ENCODE measurements around the gene DCP1A. TPM values are rescaled to one million over a fixed set of nuclear protein-coding genes. Genes with fewer than 3 reads are reported as not detected.

DCP1A gene
- total and polyA plus RNA-seq, 2 of the 13 experiments (the other 11 are each of a cell fraction or from before 2014, with no cell fraction given): 14.2 to 41.2 TPM

- TF ChIP-seq, protein P1, sequence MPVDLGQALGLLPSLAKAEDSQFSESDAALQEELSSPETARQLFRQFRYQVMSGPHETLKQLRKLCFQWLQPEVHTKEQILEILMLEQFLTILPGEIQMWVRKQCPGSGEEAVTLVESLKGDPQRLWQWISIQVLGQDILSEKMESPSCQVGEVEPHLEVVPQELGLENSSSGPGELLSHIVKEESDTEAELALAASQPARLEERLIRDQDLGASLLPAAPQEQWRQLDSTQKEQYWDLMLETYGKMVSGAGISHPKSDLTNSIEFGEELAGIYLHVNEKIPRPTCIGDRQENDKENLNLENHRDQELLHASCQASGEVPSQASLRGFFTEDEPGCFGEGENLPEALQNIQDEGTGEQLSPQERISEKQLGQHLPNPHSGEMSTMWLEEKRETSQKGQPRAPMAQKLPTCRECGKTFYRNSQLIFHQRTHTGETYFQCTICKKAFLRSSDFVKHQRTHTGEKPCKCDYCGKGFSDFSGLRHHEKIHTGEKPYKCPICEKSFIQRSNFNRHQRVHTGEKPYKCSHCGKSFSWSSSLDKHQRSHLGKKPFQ (CRISPR knock-in tag; IDR thresholded peaks at IDR 0.05; ENCODE audit: insufficient replicate concordance): no peak
- TF ChIP-seq, protein P2, sequence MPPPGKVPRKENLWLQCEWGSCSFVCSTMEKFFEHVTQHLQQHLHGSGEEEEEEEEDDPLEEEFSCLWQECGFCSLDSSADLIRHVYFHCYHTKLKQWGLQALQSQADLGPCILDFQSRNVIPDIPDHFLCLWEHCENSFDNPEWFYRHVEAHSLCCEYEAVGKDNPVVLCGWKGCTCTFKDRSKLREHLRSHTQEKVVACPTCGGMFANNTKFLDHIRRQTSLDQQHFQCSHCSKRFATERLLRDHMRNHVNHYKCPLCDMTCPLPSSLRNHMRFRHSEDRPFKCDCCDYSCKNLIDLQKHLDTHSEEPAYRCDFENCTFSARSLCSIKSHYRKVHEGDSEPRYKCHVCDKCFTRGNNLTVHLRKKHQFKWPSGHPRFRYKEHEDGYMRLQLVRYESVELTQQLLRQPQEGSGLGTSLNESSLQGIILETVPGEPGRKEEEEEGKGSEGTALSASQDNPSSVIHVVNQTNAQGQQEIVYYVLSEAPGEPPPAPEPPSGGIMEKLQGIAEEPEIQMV (CRISPR knock-in tag; IDR thresholded peaks at IDR 0.05; ENCODE audit: low read depth): no peak
- peak; percentile 62; the same call in 1 of the 2 replicates for TF ChIP-seq ZFP37 (CRISPR knock-in tag; IDR thresholded peaks at IDR 0.05; ENCODE audit: borderline replicate concordance)
- no peak for TF ChIP-seq TMF1 (CRISPR knock-in tag; IDR thresholded peaks at IDR 0.05; ENCODE audit: low read depth)
- no peak for TF ChIP-seq SNRNP70 (IDR thresholded peaks at IDR 0.05; ENCODE audit: low read depth, low read length)
- TF ChIP-seq U2AF1 (optimal IDR thresholded peaks at IDR 0.05; ENCODE audit: low read depth, low read length): no peak
- TF ChIP-seq, protein P3, sequence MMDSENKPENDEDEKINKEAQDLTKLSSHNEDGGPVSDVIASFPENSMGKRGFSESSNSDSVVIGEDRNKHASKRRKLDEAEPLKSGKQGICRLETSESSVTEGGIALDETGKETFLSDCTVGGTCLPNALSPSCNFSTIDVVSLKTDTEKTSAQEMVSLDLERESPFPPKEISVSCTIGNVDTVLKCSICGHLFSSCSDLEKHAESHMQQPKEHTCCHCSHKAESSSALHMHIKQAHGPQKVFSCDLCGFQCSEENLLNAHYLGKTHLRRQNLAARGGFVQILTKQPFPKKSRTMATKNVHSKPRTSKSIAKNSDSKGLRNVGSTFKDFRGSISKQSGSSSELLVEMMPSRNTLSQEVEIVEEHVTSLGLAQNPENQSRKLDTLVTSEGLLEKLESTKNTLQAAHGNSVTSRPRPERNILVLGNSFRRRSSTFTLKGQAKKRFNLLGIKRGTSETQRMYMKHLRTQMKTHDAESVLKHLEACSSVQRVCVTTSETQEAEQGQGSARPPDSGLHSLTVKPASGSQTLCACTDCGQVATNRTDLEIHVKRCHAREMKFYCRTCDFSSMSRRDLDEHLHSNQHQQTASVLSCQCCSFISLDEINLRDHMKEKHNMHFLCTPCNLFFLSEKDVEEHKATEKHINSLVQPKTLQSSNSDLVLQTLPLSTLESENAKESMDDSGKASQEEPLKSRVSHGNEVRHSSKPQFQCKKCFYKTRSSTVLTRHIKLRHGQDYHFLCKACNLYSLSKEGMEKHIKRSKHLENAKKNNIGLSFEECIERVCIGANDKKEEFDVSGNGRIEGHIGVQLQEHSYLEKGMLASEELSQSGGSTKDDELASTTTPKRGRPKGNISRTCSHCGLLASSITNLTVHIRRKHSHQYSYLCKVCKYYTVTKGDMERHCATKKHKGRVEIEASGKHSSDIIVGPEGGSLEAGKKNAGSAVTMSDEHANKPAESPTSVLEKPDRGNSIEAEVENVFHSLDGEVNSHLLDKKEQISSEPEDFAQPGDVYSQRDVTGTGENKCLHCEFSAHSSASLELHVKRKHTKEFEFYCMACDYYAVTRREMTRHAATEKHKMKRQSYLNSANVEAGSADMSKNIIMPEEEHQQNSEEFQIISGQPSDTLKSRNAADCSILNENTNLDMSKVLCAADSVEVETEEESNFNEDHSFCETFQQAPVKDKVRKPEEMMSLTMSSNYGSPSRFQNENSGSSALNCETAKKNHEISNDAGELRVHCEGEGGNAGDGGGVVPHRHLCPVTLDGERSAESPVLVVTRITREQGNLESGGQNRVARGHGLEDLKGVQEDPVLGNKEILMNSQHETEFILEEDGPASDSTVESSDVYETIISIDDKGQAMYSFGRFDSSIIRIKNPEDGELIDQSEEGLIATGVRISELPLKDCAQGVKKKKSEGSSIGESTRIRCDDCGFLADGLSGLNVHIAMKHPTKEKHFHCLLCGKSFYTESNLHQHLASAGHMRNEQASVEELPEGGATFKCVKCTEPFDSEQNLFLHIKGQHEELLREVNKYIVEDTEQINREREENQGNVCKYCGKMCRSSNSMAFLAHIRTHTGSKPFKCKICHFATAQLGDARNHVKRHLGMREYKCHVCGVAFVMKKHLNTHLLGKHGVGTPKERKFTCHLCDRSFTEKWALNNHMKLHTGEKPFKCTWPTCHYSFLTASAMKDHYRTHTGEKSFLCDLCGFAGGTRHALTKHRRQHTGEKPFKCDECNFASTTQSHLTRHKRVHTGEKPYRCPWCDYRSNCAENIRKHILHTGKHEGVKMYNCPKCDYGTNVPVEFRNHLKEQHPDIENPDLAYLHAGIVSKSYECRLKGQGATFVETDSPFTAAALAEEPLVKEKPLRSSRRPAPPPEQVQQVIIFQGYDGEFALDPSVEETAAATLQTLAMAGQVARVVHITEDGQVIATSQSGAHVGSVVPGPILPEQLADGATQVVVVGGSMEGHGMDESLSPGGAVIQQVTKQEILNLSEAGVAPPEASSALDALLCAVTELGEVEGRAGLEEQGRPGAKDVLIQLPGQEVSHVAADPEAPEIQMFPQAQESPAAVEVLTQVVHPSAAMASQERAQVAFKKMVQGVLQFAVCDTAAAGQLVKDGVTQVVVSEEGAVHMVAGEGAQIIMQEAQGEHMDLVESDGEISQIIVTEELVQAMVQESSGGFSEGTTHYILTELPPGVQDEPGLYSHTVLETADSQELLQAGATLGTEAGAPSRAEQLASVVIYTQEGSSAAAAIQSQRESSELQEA (CRISPR knock-in tag; IDR thresholded peaks at IDR 0.05; ENCODE audit: not compliant biosample characterization): no peak
- no peak for TF ChIP-seq PHF20 (CRISPR knock-in tag; IDR thresholded peaks at IDR 0.05)
- peak; percentile 54; the same call in 1 of the 2 replicates for TF ChIP-seq ZFP36L1 (CRISPR knock-in tag; IDR thresholded peaks at IDR 0.05)
- TF ChIP-seq ZBED4 (CRISPR knock-in tag; IDR thresholded peaks at IDR 0.05; ENCODE audit: borderline replicate concordance): no peak
- 0 out of 2 replicates have a peak, but pooled peaks have one; percentile 12 for TF ChIP-seq ZNF605 (CRISPR knock-in tag; IDR thresholded peaks at IDR 0.05)
- TF ChIP-seq GTF2F1 (IDR thresholded peaks at IDR 0.05; ENCODE audit: low read length): no peak
Measured at GRCh38 chr3:53258600-53259426, 88.5 kb downstream of the DCP1A start (continued).
